ENCODE measurements around the gene RIMBP2.
A peak's percentile ranks its signal among the peaks of the same experiment; 100 is the strongest.

The RIMBP2 gene

DNA sequence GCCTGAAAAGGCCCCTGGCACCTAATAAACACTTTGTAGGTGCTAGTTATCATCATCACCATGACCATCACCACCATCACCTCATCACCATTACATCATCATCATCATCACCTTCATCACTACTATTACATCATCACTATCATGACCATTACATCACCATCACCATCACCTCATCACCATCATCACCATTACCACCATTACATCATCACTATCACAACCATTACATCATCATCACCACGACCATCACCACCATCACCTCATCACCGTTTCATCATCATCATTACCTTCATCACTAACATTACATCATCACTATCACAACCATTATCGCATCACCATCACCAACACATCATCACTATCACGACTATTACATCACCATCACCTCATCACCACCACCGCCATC, 132.8 kb downstream of the RIMBP2 start (continued):
- 0 out of 2 replicates have a peak, but pooled peaks have one; percentile 10 for TF ChIP-seq ZNF354C (tag by site-specific recombination; IDR thresholded peaks at IDR 0.05; ENCODE audit: borderline replicate concordance, low read depth)
- TF ChIP-seq, protein P1, sequence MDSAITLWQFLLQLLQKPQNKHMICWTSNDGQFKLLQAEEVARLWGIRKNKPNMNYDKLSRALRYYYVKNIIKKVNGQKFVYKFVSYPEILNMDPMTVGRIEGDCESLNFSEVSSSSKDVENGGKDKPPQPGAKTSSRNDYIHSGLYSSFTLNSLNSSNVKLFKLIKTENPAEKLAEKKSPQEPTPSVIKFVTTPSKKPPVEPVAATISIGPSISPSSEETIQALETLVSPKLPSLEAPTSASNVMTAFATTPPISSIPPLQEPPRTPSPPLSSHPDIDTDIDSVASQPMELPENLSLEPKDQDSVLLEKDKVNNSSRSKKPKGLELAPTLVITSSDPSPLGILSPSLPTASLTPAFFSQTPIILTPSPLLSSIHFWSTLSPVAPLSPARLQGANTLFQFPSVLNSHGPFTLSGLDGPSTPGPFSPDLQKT (IDR thresholded peaks at IDR 0.05; ENCODE audit: borderline replicate concordance, low read depth, low read length): no peak
- no peak for TF ChIP-seq SALL2 (tag by site-specific recombination; IDR thresholded peaks at IDR 0.05; ENCODE audit: borderline replicate concordance)
- TF ChIP-seq, protein P2, sequence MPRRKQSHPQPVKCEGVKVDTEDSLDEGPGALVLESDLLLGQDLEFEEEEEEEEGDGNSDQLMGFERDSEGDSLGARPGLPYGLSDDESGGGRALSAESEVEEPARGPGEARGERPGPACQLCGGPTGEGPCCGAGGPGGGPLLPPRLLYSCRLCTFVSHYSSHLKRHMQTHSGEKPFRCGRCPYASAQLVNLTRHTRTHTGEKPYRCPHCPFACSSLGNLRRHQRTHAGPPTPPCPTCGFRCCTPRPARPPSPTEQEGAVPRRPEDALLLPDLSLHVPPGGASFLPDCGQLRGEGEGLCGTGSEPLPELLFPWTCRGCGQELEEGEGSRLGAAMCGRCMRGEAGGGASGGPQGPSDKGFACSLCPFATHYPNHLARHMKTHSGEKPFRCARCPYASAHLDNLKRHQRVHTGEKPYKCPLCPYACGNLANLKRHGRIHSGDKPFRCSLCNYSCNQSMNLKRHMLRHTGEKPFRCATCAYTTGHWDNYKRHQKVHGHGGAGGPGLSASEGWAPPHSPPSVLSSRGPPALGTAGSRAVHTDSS (tag by site-specific recombination; IDR thresholded peaks at IDR 0.05): peak; percentile 34; the same call in 1 of the 2 replicates
- TF ChIP-seq ZNF747 (tag by site-specific recombination; IDR thresholded peaks at IDR 0.05): peak; percentile 88; the same call in 1 of the 2 replicates
- TF ChIP-seq ZNF785 (tag by site-specific recombination; IDR thresholded peaks at IDR 0.05): peak; percentile 84
- TF ChIP-seq ZNF707 (tag by site-specific recombination; IDR thresholded peaks at IDR 0.05): peak; percentile 10; the same call in 1 of the 2 replicates
- TF ChIP-seq, protein P3, sequence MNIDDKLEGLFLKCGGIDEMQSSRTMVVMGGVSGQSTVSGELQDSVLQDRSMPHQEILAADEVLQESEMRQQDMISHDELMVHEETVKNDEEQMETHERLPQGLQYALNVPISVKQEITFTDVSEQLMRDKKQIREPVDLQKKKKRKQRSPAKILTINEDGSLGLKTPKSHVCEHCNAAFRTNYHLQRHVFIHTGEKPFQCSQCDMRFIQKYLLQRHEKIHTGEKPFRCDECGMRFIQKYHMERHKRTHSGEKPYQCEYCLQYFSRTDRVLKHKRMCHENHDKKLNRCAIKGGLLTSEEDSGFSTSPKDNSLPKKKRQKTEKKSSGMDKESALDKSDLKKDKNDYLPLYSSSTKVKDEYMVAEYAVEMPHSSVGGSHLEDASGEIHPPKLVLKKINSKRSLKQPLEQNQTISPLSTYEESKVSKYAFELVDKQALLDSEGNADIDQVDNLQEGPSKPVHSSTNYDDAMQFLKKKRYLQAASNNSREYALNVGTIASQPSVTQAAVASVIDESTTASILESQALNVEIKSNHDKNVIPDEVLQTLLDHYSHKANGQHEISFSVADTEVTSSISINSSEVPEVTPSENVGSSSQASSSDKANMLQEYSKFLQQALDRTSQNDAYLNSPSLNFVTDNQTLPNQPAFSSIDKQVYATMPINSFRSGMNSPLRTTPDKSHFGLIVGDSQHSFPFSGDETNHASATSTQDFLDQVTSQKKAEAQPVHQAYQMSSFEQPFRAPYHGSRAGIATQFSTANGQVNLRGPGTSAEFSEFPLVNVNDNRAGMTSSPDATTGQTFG (tag by site-specific recombination; IDR thresholded peaks at IDR 0.05; ENCODE audit: borderline replicate concordance): peak; percentile 96
- TF ChIP-seq HOXA7 (CRISPR knock-in tag; IDR thresholded peaks at IDR 0.05; ENCODE audit: borderline replicate concordance): no peak

DNA sequence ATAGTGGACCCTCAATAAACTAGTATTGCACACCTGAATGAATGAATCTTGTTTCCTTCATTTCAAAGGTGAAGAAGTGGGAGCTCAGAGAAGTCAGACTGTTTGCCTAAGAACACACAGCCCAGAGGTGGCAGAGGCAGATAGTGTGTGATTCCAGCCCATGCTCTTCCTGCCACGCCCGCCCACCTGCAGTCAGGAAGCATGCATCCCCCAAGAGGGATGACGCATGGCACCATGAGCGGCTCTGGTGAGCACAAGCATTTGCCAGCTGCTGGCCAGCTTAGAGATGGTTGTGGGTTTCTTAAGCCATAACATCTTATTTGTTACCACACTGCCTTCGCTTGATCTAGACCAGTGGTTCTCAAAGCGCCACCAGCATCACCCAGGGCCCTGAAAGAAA, 133.8 kb downstream of the RIMBP2 start:
- no peak overlapping the region for H3K27ac ChIP-seq (ENCODE audit: extremely low read depth, low read depth, low read length)
- H3K9me3 ChIP-seq (ENCODE audit: control insufficient read depth, insufficient read depth, low read depth, low read length): no peaks in the 10 kb centered on the region
- H3K4me3 ChIP-seq (ENCODE audit: low read depth, low read length): no peak overlapping the region
- POLR2A ChIA-PET: no interaction called here
- H3K36me3 ChIP-seq (ENCODE audit: control insufficient read depth in 2 of 2, insufficient read depth in 1 of 2, low read length in 2 of 2): no peaks in the 10 kb centered on the region; a peak in 1 of 3 replicates
- no peak for TF ChIP-seq ZNF510 (tag by site-specific recombination; IDR thresholded peaks at IDR 0.05; ENCODE audit: insufficient replicate concordance)
- TF ChIP-seq ZNF239 (tag by site-specific recombination; IDR thresholded peaks at IDR 0.05): no peak
- no peak for TF ChIP-seq ZNF274 (IDR thresholded peaks at IDR 0.05; ENCODE audit: low read length)
- no peak for TF ChIP-seq ZNF274 (tag by site-specific recombination; IDR thresholded peaks at IDR 0.05; ENCODE audit: borderline replicate concordance)
- TF ChIP-seq, protein P1 (IDR thresholded peaks at IDR 0.05; ENCODE audit: borderline replicate concordance, low read depth, low read length): no peak
- no peak for TF ChIP-seq ZNF138 (tag by site-specific recombination; IDR thresholded peaks at IDR 0.05; ENCODE audit: borderline replicate concordance)
- TF ChIP-seq ZNF48 (tag by site-specific recombination; IDR thresholded peaks at IDR 0.05): no peak
- TF ChIP-seq, protein P4, sequence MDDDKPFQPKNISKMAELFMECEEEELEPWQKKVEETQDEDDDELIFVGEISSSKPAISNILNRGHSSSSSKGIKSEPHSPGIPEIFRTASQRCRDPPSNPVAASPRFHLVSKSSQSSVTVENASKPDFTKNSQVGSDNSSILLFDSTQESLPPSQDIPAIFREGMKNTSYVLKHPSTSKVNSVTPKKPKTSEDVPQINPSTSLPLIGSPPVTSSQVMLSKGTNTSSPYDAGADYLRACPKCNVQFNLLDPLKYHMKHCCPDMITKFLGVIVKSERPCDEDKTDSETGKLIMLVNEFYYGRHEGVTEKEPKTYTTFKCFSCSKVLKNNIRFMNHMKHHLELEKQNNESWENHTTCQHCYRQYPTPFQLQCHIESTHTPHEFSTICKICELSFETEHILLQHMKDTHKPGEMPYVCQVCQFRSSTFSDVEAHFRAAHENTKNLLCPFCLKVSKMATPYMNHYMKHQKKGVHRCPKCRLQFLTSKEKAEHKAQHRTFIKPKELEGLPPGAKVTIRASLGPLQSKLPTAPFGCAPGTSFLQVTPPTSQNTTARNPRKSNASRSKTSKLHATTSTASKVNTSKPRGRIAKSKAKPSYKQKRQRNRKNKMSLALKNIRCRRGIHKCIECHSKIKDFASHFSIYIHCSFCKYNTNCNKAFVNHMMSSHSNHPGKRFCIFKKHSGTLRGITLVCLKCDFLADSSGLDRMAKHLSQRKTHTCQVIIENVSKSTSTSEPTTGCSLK (tag by site-specific recombination; IDR thresholded peaks at IDR 0.05): no peak
- no peak for TF ChIP-seq ZNF837 (tag by site-specific recombination; IDR thresholded peaks at IDR 0.05)
- TF ChIP-seq, protein P2 (tag by site-specific recombination; IDR thresholded peaks at IDR 0.05): no peak
- TF ChIP-seq ZSCAN16 (tag by site-specific recombination; IDR thresholded peaks at IDR 0.05): no peak
- TF ChIP-seq KLF1 (tag by site-specific recombination; IDR thresholded peaks at IDR 0.05): no peak
- no peak for TF ChIP-seq ZSCAN23 (tag by site-specific recombination; IDR thresholded peaks at IDR 0.05)
- no peak for TF ChIP-seq KLF9 (tag by site-specific recombination; IDR thresholded peaks at IDR 0.05; ENCODE audit: low read depth)
- no peaks in the 10 kb centered on the region for H3K4me1 ChIP-seq (ENCODE audit: control insufficient read depth, insufficient read depth, low read length)
- CTCF ChIA-PET: interaction anchor here (0.7 kb wide), 1 partner anchor 1027 kb away, joined by 4 read pairs; no protein-coding TSS in a partner anchor

Measured in HEK293 (cell line).